NCI-H1436 (cell line): ENCODE measurements around the gene PRELID2.
A peak's percentile ranks its signal among the peaks of the same experiment; 100 is the strongest.

Experiments used
- DNase-seq: peaks from one replicate; lab custom pipeline; 2025; lab: John Stamatoyannopoulos, UW

PRELID2 gene

DNA sequence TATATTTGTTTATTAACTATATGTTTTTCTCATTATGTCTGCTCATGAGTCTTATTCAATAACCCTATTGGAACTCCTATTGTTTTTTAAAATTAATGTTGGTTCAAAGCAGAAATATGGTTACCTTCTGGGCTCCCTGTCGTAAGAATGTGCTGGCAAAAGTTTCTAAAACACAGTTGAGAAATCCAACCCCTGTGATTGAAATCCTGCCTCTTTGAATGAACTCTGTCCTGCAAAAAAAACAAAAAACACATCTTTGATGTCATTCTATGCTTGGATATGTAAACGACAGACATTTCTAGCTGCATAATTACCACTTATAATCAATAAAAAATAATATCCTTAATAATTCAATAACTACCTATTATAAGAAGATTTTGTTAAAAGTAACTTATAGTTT is 38.8 kb downstream of the PRELID2 start:
- no peak for DNase-seq

- no peak for DNase-seq
Observed at GRCh38 chr5:145793574-145793973, 41.6 kb downstream of the PRELID2 start.

- DNase-seq: no peak
Observed at GRCh38 chr5:145792840-145793239, 42.3 kb downstream of the PRELID2 start.

GRCh38 chr5:145791866-145792265 is 43.3 kb downstream of the PRELID2 start:
- DNase-seq: no peak

- no peak for DNase-seq
Observed at GRCh38 chr5:145787996-145788395, 47.1 kb downstream of the PRELID2 start.

GRCh38 chr5:145787507-145787906 is 47.6 kb downstream of the PRELID2 start:
- no peak for DNase-seq

GRCh38 chr5:145787001-145787400 is 48.1 kb downstream of the PRELID2 start:
- no peak for DNase-seq

- DNase-seq: no peak
Observed at GRCh38 chr5:145780982-145781381, 54.2 kb downstream of the PRELID2 start.

- no peak for DNase-seq
Observed at GRCh38 chr5:145778144-145778900, 56.8 kb downstream of the PRELID2 start.

DNA sequence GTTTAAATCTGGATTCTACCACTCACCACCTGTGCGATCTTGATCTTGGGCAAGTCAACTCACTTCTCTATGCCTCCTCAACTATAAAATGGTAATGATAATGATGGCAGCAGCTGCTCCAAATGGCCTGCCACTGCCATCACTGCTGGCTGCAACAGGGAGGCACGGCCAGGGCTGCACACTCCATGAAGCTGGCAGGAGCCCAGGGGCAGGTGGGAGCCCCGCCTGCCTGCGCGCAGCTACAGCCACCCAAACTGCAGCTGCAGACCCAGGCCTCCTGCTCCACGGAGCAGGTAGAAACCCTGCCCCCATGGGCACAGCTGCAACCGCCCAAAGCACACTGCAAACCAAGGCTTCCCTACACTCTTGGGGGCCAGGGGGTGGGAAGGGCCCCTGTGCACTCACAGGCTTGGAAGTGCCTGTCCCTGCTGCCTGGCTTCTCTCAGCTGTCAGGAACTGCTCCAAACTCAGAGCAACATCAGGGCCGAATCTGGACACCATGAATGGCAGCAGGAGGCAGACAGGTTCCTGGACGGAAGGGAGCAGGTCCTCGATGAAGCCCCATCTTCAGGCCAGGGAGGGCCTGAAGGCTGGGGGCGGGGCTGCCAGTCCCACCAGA is 57.6 kb downstream of the PRELID2 start:
- DNase-seq: no peak

- DNase-seq: no peak
Observed at GRCh38 chr5:145776886-145777285, 58.3 kb downstream of the PRELID2 start.

GRCh38 chr5:145775893-145776444 is 59.2 kb downstream of the PRELID2 start:
- no peak for DNase-seq

GRCh38 chr5:145775411-145775810 is 59.7 kb downstream of the PRELID2 start:
- DNase-seq: no peak

DNA sequence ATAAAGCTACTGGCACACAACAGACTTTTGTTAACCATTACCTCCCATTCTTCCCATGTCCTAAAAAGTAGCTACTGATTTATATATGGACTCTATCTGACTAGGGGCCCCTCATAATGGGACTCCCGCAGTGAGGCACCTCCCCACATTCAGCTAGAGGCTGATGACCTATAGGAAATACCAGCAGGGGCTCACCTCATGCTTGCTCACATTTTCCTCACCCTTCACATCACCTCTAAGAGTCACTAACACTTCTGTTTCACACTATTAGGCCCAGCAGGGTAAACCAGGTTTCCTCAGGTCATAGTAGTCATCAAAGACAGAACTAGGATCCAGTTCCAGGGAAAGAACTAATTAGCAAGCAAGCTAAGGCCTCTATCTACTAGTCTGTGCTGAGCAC is 60.7 kb downstream of the PRELID2 start:
- DNase-seq: no peak

- no peak for DNase-seq
Observed at GRCh38 chr5:145772466-145772865, 62.7 kb downstream of the PRELID2 start.

DNA sequence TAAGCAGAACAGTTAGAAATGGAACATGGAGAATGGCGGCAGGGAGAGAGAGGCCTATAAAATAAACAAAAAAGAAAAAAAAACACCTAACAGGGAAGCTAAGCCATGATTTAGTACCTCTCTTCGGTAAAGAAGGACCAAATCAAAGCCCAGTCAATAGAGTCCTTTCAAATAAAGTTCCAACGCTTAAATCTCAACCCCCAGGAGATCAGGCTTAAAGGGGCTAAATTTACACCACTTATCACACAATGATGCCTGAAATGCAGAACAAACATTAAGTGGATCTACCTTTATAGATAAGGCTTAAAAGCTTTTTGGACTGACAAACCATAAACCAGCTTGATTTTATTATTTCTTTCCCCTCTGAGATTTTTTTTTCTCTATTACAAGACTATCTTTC is 66.3 kb downstream of the PRELID2 start:
- DNase-seq: peak; percentile 48

GRCh38 chr5:145764325-145764724 is 70.8 kb downstream of the PRELID2 start:
- no peak for DNase-seq

DNA sequence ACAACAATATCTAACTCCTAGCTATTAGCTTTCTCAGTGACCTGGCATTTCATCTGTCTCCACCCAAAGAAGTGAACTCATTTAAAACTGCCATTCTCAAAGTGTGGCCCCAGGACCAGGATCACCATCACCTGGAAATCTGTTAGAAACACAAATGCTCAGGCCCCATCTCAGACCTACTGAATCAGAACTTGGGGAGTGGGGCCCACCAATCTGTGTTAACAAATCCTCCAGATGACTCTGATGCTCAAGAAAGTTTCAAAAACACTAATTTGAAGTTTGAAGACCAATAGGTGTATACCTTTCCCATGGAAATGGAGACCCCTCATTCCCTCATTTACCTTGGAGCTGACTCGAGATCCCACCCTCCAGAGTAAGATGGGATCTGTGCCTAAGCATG is 72.3 kb downstream of the PRELID2 start:
- DNase-seq: no peak

- no peak for DNase-seq
Observed at GRCh38 chr5:145761254-145761653, 73.9 kb downstream of the PRELID2 start.

GRCh38 chr5:145760660-145761059 is 74.5 kb downstream of the PRELID2 start:
- DNase-seq: no peak

DNA sequence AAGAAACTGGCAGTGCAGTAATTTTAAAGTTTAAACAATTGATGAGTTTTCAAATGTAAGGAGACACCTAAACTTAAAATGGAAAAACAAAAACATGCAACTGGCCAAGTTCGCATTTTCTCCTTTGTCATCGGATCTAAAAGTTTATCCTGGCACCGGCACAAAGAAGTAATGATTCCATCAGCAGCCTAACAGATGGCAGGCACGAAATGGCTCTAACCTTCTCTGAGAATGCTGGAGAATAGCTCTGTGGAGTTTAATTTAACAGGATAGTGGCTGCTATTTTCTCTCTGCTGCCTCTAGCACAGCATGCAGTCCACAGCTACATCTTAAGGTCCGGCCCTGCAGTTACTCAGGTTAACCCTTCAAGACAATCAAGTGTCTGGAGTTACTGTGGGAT is 82.2 kb downstream of the PRELID2 start:
- DNase-seq: no peak

- no peak for DNase-seq
Observed at GRCh38 chr5:145752534-145752933, 82.6 kb downstream of the PRELID2 start.

DNA sequence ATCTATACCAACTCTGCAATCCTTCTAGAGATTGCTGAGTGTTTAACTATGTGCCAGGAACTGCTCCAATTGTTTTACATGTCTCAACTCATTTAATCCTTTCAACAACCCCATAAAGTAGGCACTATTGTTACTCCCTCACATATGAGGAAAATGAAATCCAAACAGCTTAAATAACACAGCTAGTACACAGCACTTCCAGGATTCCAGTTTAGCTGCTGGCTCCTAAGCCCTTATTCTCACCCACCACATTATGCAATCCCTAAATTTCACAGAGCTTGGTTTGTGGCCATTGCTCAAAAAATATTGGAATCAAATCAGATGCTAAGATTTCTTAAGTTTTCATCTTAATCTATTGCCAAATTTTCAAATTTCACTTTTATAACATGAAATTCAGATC is 84.9 kb downstream of the PRELID2 start:
- DNase-seq: no peak
